DLD1 (cell line): Measurements from ENCODE around the gene TMC1.
"Not testable (repeated sequence)": the region's sequence is repeated elsewhere in the genome, so short reads cannot be mapped to it uniquely, and the experiment has no call there.

Source experiments
- in situ Hi-C: cut with HindIII; loops from 2 replicates; pipeline ENCODE4 v1.10.0; 2017; ENCODE audit warnings: low sequenced_read_pairs

TMC1 gene

GRCh38 chr9:72521416-72521815, at the start of gene TMC1:
Gene TMC1 (plus strand): TSS chr9:72521608. CDS start chr9:72648649, 127,041 bp downstream.
- in situ Hi-C loops, result not testable (repeated sequence)

GRCh38 chr9:72473474-72474261, 47.7 kb upstream of the TMC1 start:
- in situ Hi-C loops, result no loop called here

GRCh38 chr9:72474676-72475075, 46.7 kb upstream of the TMC1 start:
- in situ Hi-C loops, result no loop called here

- in situ Hi-C loops, result no loop called here
Observed at GRCh38 chr9:72476100-72476499, 45.3 kb upstream of the TMC1 start.

- in situ Hi-C loops, result no loop called here
Observed at GRCh38 chr9:72476617-72477437, 44.6 kb upstream of the TMC1 start.

- in situ Hi-C loops, result no loop called here
Observed at GRCh38 chr9:72477930-72478518, 43.4 kb upstream of the TMC1 start.

GRCh38 chr9:72478966-72479365, 42.4 kb upstream of the TMC1 start:
- in situ Hi-C loops, result no loop called here

- in situ Hi-C loops, result not testable (repeated sequence)
Observed at GRCh38 chr9:72480261-72480660, 41.1 kb upstream of the TMC1 start.

- in situ Hi-C loops, result no loop called here
Observed at GRCh38 chr9:72480921-72481320, 40.5 kb upstream of the TMC1 start.

- in situ Hi-C loops, result no loop called here
Observed at GRCh38 chr9:72485821-72486593, 35.4 kb upstream of the TMC1 start.

- in situ Hi-C loops, result no loop called here
Observed at GRCh38 chr9:72486594-72486955, 34.8 kb upstream of the TMC1 start.

- in situ Hi-C loops, result not testable (repeated sequence)
Observed at GRCh38 chr9:72487665-72488064, 33.7 kb upstream of the TMC1 start.

- in situ Hi-C loops, result no loop called here
Observed at GRCh38 chr9:72489986-72490385, 31.4 kb upstream of the TMC1 start.

GRCh38 chr9:72491242-72491641, 30.2 kb upstream of the TMC1 start:
- in situ Hi-C loops, result no loop called here

- in situ Hi-C loops, result no loop called here
Observed at GRCh38 chr9:72494051-72494450, 27.4 kb upstream of the TMC1 start.

GRCh38 chr9:72497447-72498046, 23.9 kb upstream of the TMC1 start:
- in situ Hi-C loops, result no loop called here

- in situ Hi-C loops, result no loop called here
Observed at GRCh38 chr9:72506615-72507014, 14.8 kb upstream of the TMC1 start.

- in situ Hi-C loops, result no loop called here
Observed at GRCh38 chr9:72509053-72509452, 12.4 kb upstream of the TMC1 start.

GRCh38 chr9:72509635-72510034, 11.8 kb upstream of the TMC1 start:
- in situ Hi-C loops, result no loop called here

GRCh38 chr9:72521011-72521410, 397 bp upstream of the TMC1 start:
- in situ Hi-C loops, result not testable (repeated sequence)
